Neural progenitor cell (in vitro differentiated cells): ENCODE data around the gene CCDC32.

Experiments
- EZH2 ChIP-seq: fragments of 200-600 bp; sonication (generic); IDR thresholded peaks from 2 replicates; pipeline ENCODE4 v1.6.1; 2017; ENCODE audit warnings: antibody characterized with exemption, mild to moderate bottlenecking, moderate library complexity
- TF ChIP-seq, protein P1 (sequence below): fragments of 200-600 bp; sonication (generic); IDR thresholded peaks from 2 replicates; pipeline ENCODE4 v1.5.1; 2017; ENCODE audit warnings: antibody characterized with exemption, mild to moderate bottlenecking

GRCh38 chr15:40555876-40556275 is 9.0 kb downstream of the CCDC32 start:
- TF ChIP-seq EZH2: no peak
- TF ChIP-seq, protein P1, sequence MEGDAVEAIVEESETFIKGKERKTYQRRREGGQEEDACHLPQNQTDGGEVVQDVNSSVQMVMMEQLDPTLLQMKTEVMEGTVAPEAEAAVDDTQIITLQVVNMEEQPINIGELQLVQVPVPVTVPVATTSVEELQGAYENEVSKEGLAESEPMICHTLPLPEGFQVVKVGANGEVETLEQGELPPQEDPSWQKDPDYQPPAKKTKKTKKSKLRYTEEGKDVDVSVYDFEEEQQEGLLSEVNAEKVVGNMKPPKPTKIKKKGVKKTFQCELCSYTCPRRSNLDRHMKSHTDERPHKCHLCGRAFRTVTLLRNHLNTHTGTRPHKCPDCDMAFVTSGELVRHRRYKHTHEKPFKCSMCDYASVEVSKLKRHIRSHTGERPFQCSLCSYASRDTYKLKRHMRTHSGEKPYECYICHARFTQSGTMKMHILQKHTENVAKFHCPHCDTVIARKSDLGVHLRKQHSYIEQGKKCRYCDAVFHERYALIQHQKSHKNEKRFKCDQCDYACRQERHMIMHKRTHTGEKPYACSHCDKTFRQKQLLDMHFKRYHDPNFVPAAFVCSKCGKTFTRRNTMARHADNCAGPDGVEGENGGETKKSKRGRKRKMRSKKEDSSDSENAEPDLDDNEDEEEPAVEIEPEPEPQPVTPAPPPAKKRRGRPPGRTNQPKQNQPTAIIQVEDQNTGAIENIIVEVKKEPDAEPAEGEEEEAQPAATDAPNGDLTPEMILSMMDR: no peak
